Caco-2 (cell line): ENCODE data around the gene NARS2. TPM values are rescaled to one million over a fixed set of nuclear protein-coding genes. Genes with fewer than 3 reads are reported as not detected.
"Not testable (repeated sequence)": the region's sequence is repeated elsewhere in the genome, so short reads cannot be mapped to it uniquely, and the experiment has no call there.

Experiments
- BruUV-seq: library from RNA; stranded (reverse); fragments of 400-500 nt; replicated peaks from 2 replicates; lab custom pipeline; 2021; lab: Mats Ljungman, UMichigan
- CTCF ChIA-PET: fragments of 300-600 bp; sonication (Branson Sonifier 250); formaldehyde crosslinking; loops from one replicate; lab custom pipeline; 2022; ENCODE audit warnings: antibody characterized with exemption; lab: Charles Lee
- POLR2A ChIA-PET: fragments of 300-600 bp; sonication (Branson Sonifier 250); formaldehyde crosslinking; loops from one replicate; lab custom pipeline; 2022; ENCODE audit warnings: antibody characterized with exemption; lab: Charles Lee
- DNase-seq, 2 experiments: peaks; one replicate each; pipeline versions ENCODE4 v3.0.0 to v3.0.0-alpha.2; 2020 to 2022
- H3K27me3 ChIP-seq: replicated peaks from 2 replicates; pipeline ENCODE4 v1.6.0; 2011; ENCODE audit warnings: low read length; ENCODE audit not compliant: control insufficient read depth, insufficient read depth
- H3K36me3 ChIP-seq: 2 replicates; pipeline ENCODE4 v1.5.1; 2011; ENCODE audit warnings: low read length; ENCODE audit not compliant: control insufficient read depth, insufficient read depth
- H3K4me1 ChIP-seq: fragments of 250-450 bp; sonication (Bioruptor Pico); 2 replicates; pipeline ENCODE4 v1.5.1; 2020; ENCODE audit warnings: mild to moderate bottlenecking
- H3K4me3 ChIP-seq: 2 replicates; pipeline ENCODE4 v1.5.1; 2011; ENCODE audit warnings: low read depth, mild to moderate bottlenecking, control low read depth, low read length
- H3K9me3 ChIP-seq: fragments of 250-450 bp; sonication (Bioruptor Pico); 2 replicates; pipeline ENCODE4 v1.5.1; 2020; ENCODE audit warnings: mild to moderate bottlenecking, moderate library complexity
- H3K27ac Mint-ChIP-seq: one replicate; pipeline ENCODE4 v1.8.0; 2022; ENCODE audit warnings: mixed read lengths; ENCODE audit not compliant: unreplicated experiment
- H3K27me3 Mint-ChIP-seq: one replicate; pipeline ENCODE4 v1.8.0; 2022; ENCODE audit warnings: mixed read lengths; ENCODE audit not compliant: insufficient read depth, unreplicated experiment
- H3K36me3 Mint-ChIP-seq: one replicate; pipeline ENCODE4 v1.8.0; 2022; ENCODE audit warnings: mild to moderate bottlenecking, mixed read lengths; ENCODE audit not compliant: insufficient read depth, unreplicated experiment
- H3K4me1 Mint-ChIP-seq: one replicate; pipeline ENCODE4 v1.8.0; 2022; ENCODE audit warnings: low read depth, mixed read lengths; ENCODE audit not compliant: unreplicated experiment
- H3K4me3 Mint-ChIP-seq: one replicate; pipeline ENCODE4 v1.8.0; 2022; ENCODE audit warnings: mild to moderate bottlenecking, moderate library complexity, mixed read lengths; ENCODE audit not compliant: unreplicated experiment
- H3K9me3 Mint-ChIP-seq: one replicate; pipeline ENCODE4 v1.8.0; 2022; ENCODE audit warnings: mixed read lengths; ENCODE audit not compliant: unreplicated experiment
- CTCF ChIP-seq, 2 experiments: fragments of 200-600 bp in 1 of 2; IDR thresholded peaks; 1 replicate in 1 of 2; 2 replicates in 1 of 2; pipeline versions ENCODE4 v1.5.1 to v1.8.0; 2011 to 2022; ENCODE audit warnings: antibody characterized with exemption in 1 of 2, control low read depth in 1 of 2, inconsistent platforms in 1 of 2, low read depth in 1 of 2, low read length in 1 of 2, mild to moderate bottlenecking in 1 of 2, moderate library complexity in 1 of 2; ENCODE audit not compliant: insufficient read depth in 1 of 2, severe bottlenecking in 1 of 2, unreplicated experiment in 1 of 2
- intact Hi-C: fragments of 100-400 bp; cut with micrococcal nuclease; formaldehyde crosslinking; loops from one replicate; pipeline ENCODE4 v1.10.0; 2022; ENCODE audit not compliant: unreplicated experiment
- total RNA-seq: library from RNA; stranded (reverse); gene quantifications from 2 replicates; pipeline ENCODE4 v1.2.3, GENCODE V29; 2022

The NARS2 gene
- total RNA-seq, 1 experiment from 2014 or later: 49.3 TPM

- H3K4me1 Mint-ChIP-seq: peaks cover 31% of the 10 kb centered on the region
- H3K36me3 Mint-ChIP-seq, intact Hi-C loops, H3K4me3 Mint-ChIP-seq, H3K27me3 ChIP-seq, H3K27me3 Mint-ChIP-seq, H3K4me3 ChIP-seq, POLR2A ChIA-PET, H3K9me3 ChIP-seq, H3K27ac Mint-ChIP-seq, BruUV-seq, H3K36me3 ChIP-seq, CTCF ChIA-PET, DNase-seq: not testable (repeated sequence)
- H3K4me1 ChIP-seq: peaks cover 23% of the 10 kb centered on the region
- H3K9me3 Mint-ChIP-seq: peaks cover 37% of the 10 kb centered on the region
These were observed 22.9 kb upstream of the NARS2 start for GRCh38 chr11:78597579-78597978.

- BruUV-seq: no TSS peak
- Mint-ChIP-seq H3K9me3 (peaks cover 17% of the 10 kb centered on the region), H3K4me1 (peaks cover 13% of the 10 kb centered on the region), H3K36me3 (no peaks in the 10 kb centered on the region), H3K27me3 (no peaks in the 10 kb centered on the region), H3K4me3 (no peak overlapping the region), H3K27ac (no peak overlapping the region)
- no peak for DNase-seq
- CTCF ChIA-PET: no interaction called here
- Histone ChIP-seq H3K4me3 (no peak overlapping the region), H3K4me1 (peaks cover 8% of the 10 kb centered on the region), H3K9me3 (no peaks in the 10 kb centered on the region), H3K36me3 (no peaks in the 10 kb centered on the region), H3K27me3 (no peaks in the 10 kb centered on the region)
- TF ChIP-seq CTCF (IDR thresholded peaks at IDR 0.05; ENCODE audit: insufficient read depth in 1 of 2, low read depth in 1 of 2, low read length in 1 of 2, severe bottlenecking in 1 of 2, unreplicated experiment in 1 of 2): no peak
- POLR2A ChIA-PET: no interaction called here
- intact Hi-C loops: no loop called here
These were observed 20.9 kb upstream of the NARS2 start for GRCh38 chr11:78595436-78596130.

- POLR2A ChIA-PET: no interaction called here
- no TSS peak for BruUV-seq
- Mint-ChIP-seq H3K4me1 (peaks cover 7% of the 10 kb centered on the region), H3K4me3 (no peak overlapping the region), H3K27me3 (no peaks in the 10 kb centered on the region), H3K36me3 (no peaks in the 10 kb centered on the region), H3K27ac (no peak overlapping the region), H3K9me3 (peaks cover 10% of the 10 kb centered on the region)
- no peak for DNase-seq
- CTCF ChIA-PET: no interaction called here
- Histone ChIP-seq H3K27me3 (no peaks in the 10 kb centered on the region), H3K4me3 (no peak overlapping the region), H3K36me3 (no peaks in the 10 kb centered on the region), H3K9me3 (no peaks in the 10 kb centered on the region), H3K4me1 (peaks cover 5% of the 10 kb centered on the region; the same call in 1 of the 2 replicates)
- no peak for TF ChIP-seq CTCF (IDR thresholded peaks at IDR 0.05; ENCODE audit: insufficient read depth in 1 of 2, low read depth in 1 of 2, low read length in 1 of 2, severe bottlenecking in 1 of 2, unreplicated experiment in 1 of 2)
- intact Hi-C loops: no loop called here
These were observed 20.1 kb upstream of the NARS2 start for GRCh38 chr11:78594814-78595213.
